SH-SY5Y (cell line): ENCODE results near the gene ZEB2.

ENCODE experiments used
- GATA2 ChIP-seq: IDR thresholded peaks from 2 replicates; pipeline ENCODE4 v1.6.1; 2011; ENCODE audit warnings: mild to moderate bottlenecking, low read depth, low read length
- GATA3 ChIP-seq: IDR thresholded peaks from 2 replicates; pipeline ENCODE4 v1.6.1; 2011; ENCODE audit warnings: low read depth, mild to moderate bottlenecking, low read length, moderate library complexity

DNA sequence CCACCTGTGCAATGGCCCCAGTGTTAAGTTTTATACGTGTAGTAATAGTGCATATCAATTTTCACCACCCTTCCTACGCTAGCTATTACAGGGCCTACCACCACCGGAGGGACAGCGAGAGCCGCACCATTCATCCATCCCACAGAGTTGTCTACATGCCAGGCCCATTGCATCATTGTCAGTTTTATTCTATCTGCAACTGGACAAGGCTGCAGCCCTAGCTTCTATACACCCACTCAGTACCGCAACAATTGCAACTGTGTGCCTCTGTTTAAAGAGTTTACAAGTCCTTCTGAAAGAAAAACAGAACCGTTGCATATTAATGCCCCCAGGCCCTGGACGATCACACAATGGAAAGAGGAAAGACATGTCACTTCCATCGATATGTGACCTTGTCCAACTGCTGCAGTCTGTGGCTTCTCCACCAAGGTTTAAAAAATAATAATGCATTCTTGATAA is 58.6 kb downstream of the ZEB2 start:
- TF ChIP-seq GATA2 (no peak), GATA3 (no peak; the same call in 1 of the 2 replicates)
